SH-SY5Y (cell line): ENCODE results near the gene JUP.

Experiments used
- GATA2 ChIP-seq: IDR thresholded peaks from 2 replicates; pipeline ENCODE4 v1.6.1; 2011; ENCODE audit warnings: mild to moderate bottlenecking, low read depth, low read length
- GATA3 ChIP-seq: IDR thresholded peaks from 2 replicates; pipeline ENCODE4 v1.6.1; 2011; ENCODE audit warnings: low read depth, mild to moderate bottlenecking, low read length, moderate library complexity

DNA sequence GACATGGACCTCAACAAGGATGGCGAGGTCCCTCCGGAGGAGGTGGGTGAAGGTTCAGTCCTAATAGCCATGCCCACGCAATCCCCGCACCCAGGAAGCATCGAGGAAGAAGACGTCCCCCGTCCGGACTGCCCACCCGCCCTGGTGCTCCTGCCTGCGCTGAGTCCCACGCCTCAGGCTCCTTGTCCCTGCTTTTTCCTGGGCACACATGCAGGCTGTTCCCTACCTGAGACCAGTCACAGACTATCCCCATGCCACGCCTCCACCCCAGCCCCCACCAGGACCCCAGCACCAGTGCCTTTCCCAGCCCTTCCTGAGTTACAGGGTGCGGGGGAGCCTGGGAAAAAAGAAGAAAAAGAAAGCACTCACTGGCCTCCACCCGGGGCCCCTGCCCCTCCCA is 35.3 kb upstream of the JUP start:
- TF ChIP-seq GATA2 (no peak), GATA3 (no peak)
